H1 (cell line): Measurements from ENCODE around the gene GNAQ.

Experiments
- BCL11A ChIP-seq, 2 experiments: IDR thresholded peaks; one replicate each; pipeline ENCODE4 v1.6.1; 2011; ENCODE audit warnings: low read depth in 2 of 2, low read length in 2 of 2, mild to moderate bottlenecking in 2 of 2
- CTCF ChIP-seq, 3 experiments: IDR thresholded peaks; 1 replicate in 2 of 3; 2 replicates in 1 of 3; pipeline versions ENCODE4 v1.5.1 to v1.6.1; 2011; ENCODE audit warnings: low read length in 3 of 3, mild to moderate bottlenecking in 3 of 3, inconsistent platforms in 2 of 3, low read depth in 1 of 3, moderate library complexity in 1 of 3; ENCODE audit not compliant: insufficient read depth in 1 of 3; ENCODE audit errors: control extremely low read depth in 1 of 3
- EP300 ChIP-seq, 2 experiments: IDR thresholded peaks; 1 replicate in 1 of 2; 2 replicates in 1 of 2; pipeline ENCODE4 v1.6.1; 2011 to 2012; ENCODE audit warnings: low read depth in 2 of 2, low read length in 2 of 2, mild to moderate bottlenecking in 2 of 2, borderline replicate concordance in 1 of 2, inconsistent platforms in 1 of 2, moderate library complexity in 1 of 2
- EZH2 ChIP-seq: fragments of 200-600 bp; sonication (generic); IDR thresholded peaks from 2 replicates; pipeline ENCODE4 v1.7.1; 2012; ENCODE audit warnings: low read depth, mild to moderate bottlenecking, moderate library complexity, low read length, inconsistent platforms; ENCODE audit not compliant: severe bottlenecking
- HDAC6 ChIP-seq: IDR thresholded peaks from one replicate; pipeline ENCODE4 v1.7.1; 2012; ENCODE audit warnings: low read depth, mild to moderate bottlenecking, inconsistent platforms, low read length, moderate library complexity
- MAX ChIP-seq: IDR thresholded peaks from 2 replicates; pipeline ENCODE4 v1.6.1; 2012; ENCODE audit warnings: inconsistent platforms
- RFX5 ChIP-seq: IDR thresholded peaks from 2 replicates; pipeline ENCODE4 v1.6.1; 2011; ENCODE audit warnings: low read depth, low read length, improper control_type of control experiment, borderline replicate concordance

- TF ChIP-seq CTCF (IDR thresholded peaks at IDR 0.05; ENCODE audit: control extremely low read depth in 1 of 3, insufficient read depth in 1 of 3, low read depth in 1 of 3, low read length in 3 of 3) (no peak), RFX5 (no peak), MAX (no peak), HDAC6 (no peak), BCL11A (IDR thresholded peaks at IDR 0.05; ENCODE audit: low read depth in 2 of 2, low read length in 2 of 2) (no peak), EZH2 (no peak), EP300 (IDR thresholded peaks at IDR 0.05; ENCODE audit: borderline replicate concordance in 1 of 2, low read depth in 2 of 2, low read length in 2 of 2) (no peak)
Measured at GRCh38 chr9:77756449-77756848, 275.2 kb downstream of the GNAQ start.
